Smooth muscle cell (in vitro differentiated cells): ENCODE results near the gene MBTPS1. TPM values are rescaled to one million over a fixed set of nuclear protein-coding genes. Genes with fewer than 3 reads are reported as not detected.

Source experiments
- DNase-seq: peaks from one replicate; lab custom pipeline; 2025; ENCODE audit not compliant: unreplicated experiment; lab: John Stamatoyannopoulos, UW
- H2AFZ ChIP-seq: fragments of 200-600 bp; sonication (generic); 2 replicates; pipeline ENCODE4 v1.6.0; 2016; ENCODE audit warnings: antibody characterized with exemption, low read depth, mild to moderate bottlenecking
- H3F3A ChIP-seq: fragments of 200-600 bp; sonication (generic); 2 replicates; pipeline ENCODE4 v1.6.0; 2017; ENCODE audit warnings: antibody characterized with exemption, low read depth
- H3K27ac ChIP-seq: fragments of 200-600 bp; sonication (generic); 2 replicates; pipeline ENCODE4 v1.5.1; 2016; ENCODE audit warnings: low read depth, mild to moderate bottlenecking
- H3K27me3 ChIP-seq: fragments of 200-600 bp; sonication (generic); 2 replicates; pipeline ENCODE4 v1.6.1; 2016; ENCODE audit warnings: low read depth, mild to moderate bottlenecking
- H3K36me3 ChIP-seq: fragments of 200-600 bp; sonication (generic); 2 replicates; pipeline ENCODE4 v1.5.1; 2016; ENCODE audit warnings: low read depth
- H3K4me1 ChIP-seq: fragments of 200-600 bp; sonication (generic); 2 replicates; pipeline ENCODE4 v1.5.1; 2016; ENCODE audit warnings: low read depth
- H3K4me2 ChIP-seq: fragments of 200-600 bp; sonication (generic); 2 replicates; pipeline ENCODE4 v1.6.0; 2016; ENCODE audit warnings: mild to moderate bottlenecking
- H3K4me3 ChIP-seq: fragments of 200-600 bp; sonication (generic); 2 replicates; pipeline ENCODE4 v1.5.1; 2016; ENCODE audit warnings: mild to moderate bottlenecking
- H3K79me2 ChIP-seq: fragments of 200-600 bp; sonication (generic); 2 replicates; pipeline ENCODE4 v1.6.0; 2016; ENCODE audit warnings: low read depth, mild to moderate bottlenecking
- H3K9ac ChIP-seq: fragments of 200-600 bp; sonication (generic); 2 replicates; pipeline ENCODE4 v1.6.0; 2016; ENCODE audit warnings: low read depth
- H3K9me3 ChIP-seq: fragments of 200-600 bp; sonication (generic); replicated peaks from 2 replicates; pipeline ENCODE4 v1.5.1; 2016; ENCODE audit warnings: low read depth
- H4K20me1 ChIP-seq: fragments of 200-600 bp; sonication (generic); 2 replicates; pipeline ENCODE4 v1.6.0; 2016; ENCODE audit warnings: low read depth
- CTCF ChIP-seq: fragments of 200-600 bp; sonication (generic); IDR thresholded peaks from 2 replicates; pipeline ENCODE4 v1.5.1; 2017; ENCODE audit warnings: borderline replicate concordance, mild to moderate bottlenecking, antibody characterized with exemption; ENCODE audit not compliant: insufficient read depth, poor library complexity, severe bottlenecking
- WGBS: methylation state at CpG from one replicate; pipeline ENCODE4 v1.1.7; 2016; ENCODE audit warnings: low lambda C conversion rate; 5-methylcytosine and 5-hydroxymethylcytosine counted together
- polyA plus RNA-seq: library from polyadenylated mRNA; unstranded; fragments of >200 nt; fragmentation: Nextera tagmentation; extraction: Ambion mirVana; gene quantifications from 2 replicates; pipeline ENCODE4 v1.2.1, GENCODE V29; 2016
- total RNA-seq: library from RNA; depleted of rRNA; stranded (reverse); fragments of >200 nt; gene quantifications from 2 replicates; pipeline ENCODE4 v1.2.3, GENCODE V29; 2014

Gene MBTPS1
- total and polyA plus RNA-seq, 2 experiments from 2014 or later = 51.9 to 68.9 TPM

- H3K9me3 ChIP-seq = no peaks in the 10 kb centered on the region
- H3K9ac ChIP-seq = no peak overlapping the region
- no peaks in the 10 kb centered on the region for H3K27me3 ChIP-seq
- H2AFZ ChIP-seq = no peak overlapping the region
- no peaks in the 10 kb centered on the region for H3F3A ChIP-seq
- no peak overlapping the region for H3K4me2 ChIP-seq
- H3K4me1 ChIP-seq = no peaks in the 10 kb centered on the region
- no peak overlapping the region for H3K4me3 ChIP-seq
- WGBS = 97% methylated on average over 11 of the region's 11 CpGs
- no peak overlapping the region for H3K27ac ChIP-seq
- H4K20me1 ChIP-seq = peaks cover 17% of the 10 kb centered on the region
- no peaks in the 10 kb centered on the region for H3K36me3 ChIP-seq
- TF ChIP-seq CTCF = no peak
- no peak for DNase-seq
- no peaks in the 10 kb centered on the region for H3K79me2 ChIP-seq
These were observed 33.7 kb downstream of the MBTPS1 start for GRCh38 chr16:84082835-84083569.

DNA sequence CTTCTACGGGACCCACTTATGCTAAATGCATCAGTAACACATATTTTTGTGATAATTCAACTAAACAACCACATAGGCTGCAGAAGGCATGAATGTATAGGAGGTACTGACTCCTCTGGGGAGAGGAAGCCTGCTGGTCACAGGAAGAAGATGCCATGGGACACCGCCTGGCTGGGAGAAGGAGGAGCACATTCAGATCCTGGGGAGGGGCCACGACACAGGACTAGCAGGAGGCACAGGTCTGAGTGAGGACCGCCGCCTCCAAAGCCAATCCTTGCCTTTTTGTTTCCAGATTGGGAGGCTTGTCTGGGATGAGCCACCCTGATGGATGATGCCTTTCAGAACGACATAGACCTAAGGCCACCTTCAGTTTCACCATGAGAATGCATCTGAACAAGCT lies 34.6 kb downstream of the MBTPS1 start:
- Histone ChIP-seq H4K20me1 (peaks cover 24% of the 10 kb centered on the region), H2AFZ (no peak overlapping the region), H3K4me1 (no peaks in the 10 kb centered on the region), H3K4me2 (no peak overlapping the region), H3K27ac (no peak overlapping the region), H3K9me3 (no peaks in the 10 kb centered on the region), H3K9ac (no peak overlapping the region), H3K27me3 (no peaks in the 10 kb centered on the region), H3F3A (no peaks in the 10 kb centered on the region), H3K79me2 (no peaks in the 10 kb centered on the region), H3K4me3 (no peak overlapping the region), H3K36me3 (peaks cover 6% of the 10 kb centered on the region)
- no peak for DNase-seq
- whole genome bisulfite sequencing = 95% methylated on average over 6 of the region's 6 CpGs
- TF ChIP-seq CTCF = no peak

- H3K36me3 ChIP-seq = peaks cover 6% of the 10 kb centered on the region
- 90% methylated on average over 14 of the region's 14 CpGs for WGBS
- H3K79me2 ChIP-seq = peaks cover 2% of the 10 kb centered on the region
- peaks cover 30% of the 10 kb centered on the region for H4K20me1 ChIP-seq
- no peak overlapping the region for H3K4me2 ChIP-seq
- no peaks in the 10 kb centered on the region for H3K27me3 ChIP-seq
- DNase-seq = no peak
- H2AFZ ChIP-seq = no peak overlapping the region
- H3K9me3 ChIP-seq = no peaks in the 10 kb centered on the region
- no peak for TF ChIP-seq CTCF
- no peak overlapping the region for H3K27ac ChIP-seq
- H3K4me3 ChIP-seq = no peak overlapping the region
- H3F3A ChIP-seq = no peaks in the 10 kb centered on the region
- no peaks in the 10 kb centered on the region for H3K4me1 ChIP-seq
- no peak overlapping the region for H3K9ac ChIP-seq
These were observed 35.2 kb downstream of the MBTPS1 start for GRCh38 chr16:84081446-84081989.

DNA sequence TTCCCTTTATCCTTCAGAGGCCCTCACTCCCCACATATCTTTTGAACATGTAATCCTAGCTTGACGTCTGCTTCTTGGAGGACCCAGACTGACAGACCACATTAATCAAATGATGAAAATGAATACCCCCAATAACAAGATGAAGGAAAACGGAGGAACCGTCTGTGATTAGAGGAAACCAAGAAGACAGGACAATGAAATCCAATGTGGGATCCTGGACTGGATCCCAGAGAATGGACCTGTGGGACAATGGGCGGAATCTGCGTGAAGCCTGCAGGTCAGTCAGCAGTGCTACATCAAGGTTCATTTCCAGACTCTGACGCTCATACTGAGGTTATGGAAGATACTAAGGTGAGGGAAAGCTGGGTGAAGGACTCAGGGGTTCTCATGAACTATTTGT lies 35.9 kb downstream of the MBTPS1 start:
- H3K4me3 ChIP-seq = no peak overlapping the region
- WGBS = 82% methylated on average over 6 of the region's 6 CpGs
- no peak overlapping the region for H3K27ac ChIP-seq
- no peak for DNase-seq
- no peak for TF ChIP-seq CTCF
- peaks cover 31% of the 10 kb centered on the region for H4K20me1 ChIP-seq
- H3K9me3 ChIP-seq = no peaks in the 10 kb centered on the region
- H3K9ac ChIP-seq = no peak overlapping the region
- H3K4me1 ChIP-seq = no peaks in the 10 kb centered on the region
- H3K79me2 ChIP-seq = peaks cover 3% of the 10 kb centered on the region
- H3K27me3 ChIP-seq = no peaks in the 10 kb centered on the region
- peaks cover 6% of the 10 kb centered on the region for H3K36me3 ChIP-seq
- H3F3A ChIP-seq = no peaks in the 10 kb centered on the region
- no peak overlapping the region for H3K4me2 ChIP-seq
- H2AFZ ChIP-seq = no peak overlapping the region
